Mucosa of gallbladder (tissue), 1 donor: ENCODE data around the gene UBE2L3. TPM values are rescaled to one million over a fixed set of nuclear protein-coding genes. Genes with fewer than 3 reads are reported as not detected.
"Not testable (repeated sequence)": the region's sequence is repeated elsewhere in the genome, so short reads cannot be mapped to it uniquely, and the experiment has no call there.

ENCODE experiments used
- DNase-seq: peaks from one replicate; pipeline ENCODE4 v3.0.0-alpha.2; 2020; ENCODE audit warnings: low spot score
- total RNA-seq: library from RNA; stranded (reverse); gene quantifications from one replicate; pipeline ENCODE4 v1.2.1, GENCODE V29; 2021
- donor health status: DM: no; HTN: no; CAD: no.

Gene UBE2L3
- total RNA-seq, 1 donor from 2014 or later, result 55.4 TPM

- DNase-seq, result no peak
Measured at GRCh38 chr22:21628386-21629254, 61.1 kb downstream of the UBE2L3 start.

- DNase-seq, result peak; percentile 95
Measured at GRCh38 chr22:21629255-21630149, 62.0 kb downstream of the UBE2L3 start, which contains the start of gene YDJC. Gene YDJC, minus strand, starts transcription at chr22:21630022. Its CDS starts 8 bp downstream, at chr22:21630014.

GRCh38 chr22:21631025-21631424, 63.5 kb downstream of the UBE2L3 start:
- no peak for DNase-seq

- no peak for DNase-seq
Measured at GRCh38 chr22:21632237-21632895, 64.9 kb downstream of the UBE2L3 start, which contains the start of gene CCDC116. Gene CCDC116, plus strand, starts transcription at chr22:21632760. Its CDS starts 422 bp downstream, at chr22:21633182.

- DNase-seq, result no peak
Measured at GRCh38 chr22:21632931-21633330, 65.4 kb downstream of the UBE2L3 start.

- no peak for DNase-seq
Measured at GRCh38 chr22:21633481-21633880, 66.0 kb downstream of the UBE2L3 start.

- DNase-seq, result no peak
Measured at GRCh38 chr22:21634081-21634480, 66.6 kb downstream of the UBE2L3 start.

GRCh38 chr22:21634844-21635243, 67.3 kb downstream of the UBE2L3 start:
- no peak for DNase-seq

GRCh38 chr22:21635771-21636510, 68.4 kb downstream of the UBE2L3 start:
- DNase-seq, result no peak

GRCh38 chr22:21636629-21637218, 69.2 kb downstream of the UBE2L3 start:
- no peak for DNase-seq

- DNase-seq, result not testable (repeated sequence)
Measured at GRCh38 chr22:21637450-21637849, 69.9 kb downstream of the UBE2L3 start.

- no peak for DNase-seq
Measured at GRCh38 chr22:21639359-21639758, 71.8 kb downstream of the UBE2L3 start.

GRCh38 chr22:21640810-21641209, 73.3 kb downstream of the UBE2L3 start:
- no peak for DNase-seq

- DNase-seq, result no peak
Measured at GRCh38 chr22:21641417-21641788, 73.9 kb downstream of the UBE2L3 start.

- peak; percentile 99 for DNase-seq
Measured at GRCh38 chr22:21641789-21642583, 74.5 kb downstream of the UBE2L3 start, which contains the start of gene SDF2L1. Gene SDF2L1, plus strand, starts transcription at chr22:21642302. Its CDS starts 35 bp downstream, at chr22:21642337.

GRCh38 chr22:21642584-21643448, 75.3 kb downstream of the UBE2L3 start:
- DNase-seq, result peak; percentile 48

- DNase-seq, result no peak
Measured at GRCh38 chr22:21643533-21644357, 76.2 kb downstream of the UBE2L3 start.

GRCh38 chr22:21645513-21645912, 78.0 kb downstream of the UBE2L3 start:
- not testable (repeated sequence) for DNase-seq
